HG02623 (cell line): Measurements from ENCODE around the gene SPOCK3.

Experiments used
- ATAC-seq: cut with Tn5 transposase; IDR thresholded peaks from one replicate; pipeline ENCODE4 v1.9.1; 2021; ENCODE audit warnings: moderate library complexity; ENCODE audit not compliant: unreplicated experiment

The SPOCK3 gene

GRCh38 chr4:167041524-167041923 lies 192.8 kb downstream of the SPOCK3 start:
- no peak for ATAC-seq

DNA sequence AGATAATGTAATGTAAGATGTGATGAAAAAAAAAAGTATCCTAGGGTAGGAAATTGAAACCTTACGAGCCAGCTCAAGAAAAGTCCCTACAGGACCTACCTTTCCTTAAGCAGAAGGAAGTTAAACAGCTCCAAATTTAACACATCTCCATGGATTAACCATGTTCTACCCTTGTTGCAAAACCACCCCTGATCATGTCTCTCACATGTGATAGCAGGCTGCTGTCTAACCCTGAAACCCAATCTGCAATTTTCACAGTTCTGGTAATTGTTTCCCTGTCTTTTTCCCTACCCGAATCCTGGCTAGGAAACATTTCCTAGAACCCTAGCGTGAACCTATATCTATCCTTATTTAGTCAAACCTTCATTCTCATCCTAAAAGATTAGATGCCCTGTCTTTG lies 198.9 kb downstream of the SPOCK3 start:
- no peak for ATAC-seq

DNA sequence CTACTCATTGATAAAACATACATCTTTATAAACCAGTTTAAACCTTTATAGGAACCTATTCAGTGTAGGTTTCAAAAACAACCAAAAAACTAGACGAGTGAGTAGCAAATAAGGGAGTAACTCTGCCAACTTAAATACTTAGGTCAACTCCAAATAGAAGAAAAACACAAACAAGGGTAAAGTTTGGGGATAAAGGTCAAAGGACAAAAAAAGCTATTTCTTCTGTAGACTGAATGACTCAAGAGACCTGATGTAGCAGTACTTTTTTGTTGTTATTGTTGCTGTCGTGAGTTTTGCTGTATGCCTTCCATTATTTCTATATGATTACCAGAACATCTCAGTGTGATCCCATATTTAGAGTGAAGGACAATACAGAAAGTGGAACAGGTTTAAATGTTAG lies 199.3 kb downstream of the SPOCK3 start:
- no peak for ATAC-seq

DNA sequence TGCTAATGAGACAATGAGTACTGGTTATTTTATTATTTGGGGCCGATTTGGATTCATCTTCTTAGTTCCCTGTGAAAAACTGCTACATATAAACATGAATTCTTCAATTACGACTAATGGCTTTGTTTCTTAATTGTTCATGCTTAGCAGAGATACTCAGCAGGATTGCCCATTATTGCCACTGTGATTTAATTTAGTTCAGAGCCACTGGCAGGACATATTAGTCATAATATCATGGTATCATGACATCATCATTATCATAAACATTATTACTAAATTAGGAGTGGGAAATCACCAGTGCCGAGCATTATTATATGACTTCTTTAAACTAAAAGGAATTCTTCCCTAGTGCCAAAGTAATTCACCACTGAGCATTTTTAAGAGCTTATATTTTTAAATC lies 201.4 kb downstream of the SPOCK3 start:
- ATAC-seq: no peak

- ATAC-seq: no peak
These were observed 202.6 kb downstream of the SPOCK3 start for GRCh38 chr4:167031534-167032156.

DNA sequence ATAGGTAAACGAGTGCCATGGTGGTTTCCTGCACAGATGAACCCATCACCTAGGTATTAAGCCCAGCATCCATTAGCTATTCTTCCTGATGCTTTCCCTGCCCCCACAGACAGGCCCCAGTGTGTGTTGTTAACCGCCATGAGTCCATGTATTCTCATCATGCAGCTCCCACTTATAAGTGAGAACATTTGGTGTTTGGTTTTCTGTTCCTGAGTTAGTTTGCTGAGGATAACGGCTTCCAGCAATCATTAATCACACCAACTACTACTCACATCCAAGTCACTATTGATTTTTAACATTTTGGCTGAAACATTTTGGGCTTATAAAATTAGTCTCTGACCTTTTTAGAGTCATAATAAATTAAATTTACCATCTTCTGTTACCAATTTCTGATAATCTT lies 205.3 kb downstream of the SPOCK3 start:
- no peak for ATAC-seq

- no peak for ATAC-seq
These were observed 208.6 kb downstream of the SPOCK3 start for GRCh38 chr4:167025670-167026069.

- no peak for ATAC-seq
These were observed 210.8 kb downstream of the SPOCK3 start for GRCh38 chr4:167023364-167023925.

DNA sequence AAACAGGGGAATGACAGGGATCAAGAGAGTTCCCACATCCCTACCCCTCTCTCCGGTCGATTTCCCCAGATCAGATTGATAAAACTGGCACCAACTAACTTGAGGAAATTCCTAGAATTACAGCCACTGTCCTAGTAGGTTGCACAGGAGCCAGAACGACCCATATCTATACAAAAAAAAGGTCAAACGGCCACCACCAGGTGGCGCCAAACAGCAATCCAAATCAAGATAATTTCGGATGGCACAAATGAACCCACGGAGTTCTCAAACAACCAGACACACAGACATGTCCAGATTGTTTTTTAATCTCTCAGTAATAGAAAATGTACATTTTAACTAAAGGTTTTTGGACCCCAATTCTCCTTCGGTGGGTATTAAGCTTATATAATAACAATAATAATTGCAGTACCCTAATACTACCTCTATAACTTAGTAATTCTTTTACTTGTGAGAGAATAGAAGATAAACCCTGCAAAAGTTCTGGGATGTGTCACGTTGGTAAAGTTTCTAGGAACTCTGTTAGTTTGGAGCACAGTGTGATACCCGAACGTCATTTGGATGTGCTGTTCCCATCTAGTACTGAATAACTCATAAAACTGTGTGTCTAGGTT lies 212.6 kb downstream of the SPOCK3 start:
- peak; percentile 71 for ATAC-seq

DNA sequence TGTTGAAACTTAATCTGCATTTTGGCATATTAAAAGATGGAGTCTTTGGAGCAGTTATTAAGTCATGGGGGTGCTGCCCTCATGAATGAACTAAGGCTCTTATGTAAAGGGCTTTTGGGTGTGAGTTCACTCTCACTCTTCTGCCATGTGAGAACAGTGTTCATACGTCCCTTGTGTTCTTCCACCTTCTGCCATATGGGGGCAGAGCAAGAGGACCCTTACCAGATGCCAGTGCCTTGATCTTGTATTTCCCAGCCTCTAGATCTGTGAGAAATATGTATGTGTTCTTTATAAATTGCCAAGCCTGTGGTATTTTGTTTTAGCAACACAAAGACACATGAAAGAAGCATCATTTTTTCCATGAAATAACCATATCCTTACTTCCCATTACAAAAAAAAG lies 213.9 kb downstream of the SPOCK3 start:
- peak; percentile 41 for ATAC-seq

DNA sequence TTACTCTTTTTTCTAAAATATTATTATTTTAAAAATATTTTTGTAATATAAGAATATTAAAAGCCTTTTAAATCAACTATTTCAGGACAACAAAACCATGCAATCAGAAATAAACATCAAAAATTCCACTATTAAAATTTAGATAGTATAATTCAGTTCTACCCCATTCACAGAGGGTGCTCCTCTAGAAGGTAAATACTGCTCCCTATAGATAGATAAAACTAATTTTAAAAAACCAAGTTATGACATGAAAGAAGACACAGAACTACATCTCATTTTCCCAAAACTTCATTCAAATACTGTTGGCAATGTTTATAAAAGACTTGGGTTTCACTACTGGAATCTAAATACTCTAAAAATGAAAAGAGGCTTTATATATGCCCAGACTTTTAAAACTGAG lies 219.3 kb downstream of the SPOCK3 start:
- no peak for ATAC-seq

DNA sequence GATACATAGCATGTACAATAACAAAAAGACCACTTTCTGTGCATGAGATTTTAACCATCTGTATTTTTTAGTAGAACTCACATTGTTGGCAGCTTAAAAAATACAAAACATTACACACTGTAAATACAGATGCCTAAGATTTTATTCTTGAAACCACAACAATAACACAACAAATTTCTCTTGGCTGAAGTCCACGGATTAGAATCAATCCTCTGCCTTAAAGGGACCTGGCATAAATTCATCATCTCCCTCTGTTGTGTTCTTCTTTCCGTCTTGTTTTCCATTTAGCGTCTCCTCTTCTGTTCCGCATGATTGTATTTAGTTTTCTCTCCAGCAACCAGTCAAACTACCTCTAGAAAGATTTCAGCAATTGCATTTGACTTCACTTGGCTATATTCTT lies 231.0 kb downstream of the SPOCK3 start:
- no peak for ATAC-seq

GRCh38 chr4:167000141-167000852 lies 234.0 kb downstream of the SPOCK3 start:
- ATAC-seq: no peak

DNA sequence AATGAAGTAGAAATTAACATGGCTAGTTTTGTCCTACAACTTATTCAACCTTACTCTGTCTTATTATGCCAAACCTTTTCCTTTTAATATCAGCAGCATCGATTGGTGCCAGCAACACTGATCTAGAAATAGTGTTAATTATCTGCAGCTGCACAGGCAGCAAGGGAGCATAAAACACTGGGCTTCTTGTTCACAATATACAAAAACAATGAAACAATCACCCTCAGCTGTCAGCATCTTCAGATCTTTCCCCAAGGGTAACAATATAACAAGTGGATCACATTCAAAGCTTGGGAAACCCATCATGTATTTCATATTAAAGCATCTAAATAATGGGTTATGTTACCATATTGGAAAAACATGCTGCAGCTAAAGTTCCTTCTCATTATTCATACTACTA lies 238.1 kb downstream of the SPOCK3 start:
- no peak for ATAC-seq

DNA sequence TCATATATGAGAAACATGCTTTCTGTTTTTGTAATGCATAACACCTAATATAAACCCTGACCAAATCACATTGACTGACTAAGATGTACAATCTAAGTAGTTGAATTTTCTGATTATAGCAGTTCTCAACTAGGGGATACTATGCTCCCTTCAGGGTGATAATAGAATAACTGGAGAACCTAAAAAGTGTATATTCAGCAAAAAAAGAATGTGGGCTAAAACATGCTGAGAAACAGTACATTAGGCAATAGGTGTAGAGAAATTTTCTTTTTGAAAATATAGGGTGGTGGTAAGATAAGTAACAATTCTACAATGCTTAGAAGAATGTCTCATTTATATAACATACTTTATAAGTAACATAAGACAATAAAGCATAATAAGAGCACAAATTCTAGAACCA lies 239.6 kb downstream of the SPOCK3 start:
- no peak for ATAC-seq

GRCh38 chr4:166991006-166991561 lies 243.2 kb downstream of the SPOCK3 start:
- no peak for ATAC-seq

GRCh38 chr4:166989886-166990285 lies 244.4 kb downstream of the SPOCK3 start:
- ATAC-seq: no peak

DNA sequence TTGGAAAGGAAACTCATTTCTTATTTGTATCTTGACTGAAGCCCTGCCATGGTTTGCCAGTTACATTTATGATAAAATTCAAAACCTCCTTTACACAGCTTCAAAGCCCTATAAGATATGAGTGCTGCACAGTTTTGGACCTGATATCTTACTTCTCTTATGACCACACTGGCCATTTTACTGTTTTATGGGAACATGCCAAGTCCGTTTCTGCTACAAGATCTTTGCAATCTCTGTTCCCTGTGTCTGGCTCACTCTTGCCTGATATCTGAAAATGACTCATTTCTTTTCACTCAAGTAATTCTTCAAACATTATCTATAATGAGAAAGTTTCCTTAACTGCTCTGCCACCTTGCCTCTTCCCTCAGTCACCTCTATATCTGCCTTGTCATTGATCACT lies 247.3 kb downstream of the SPOCK3 start:
- ATAC-seq: no peak

GRCh38 chr4:166981847-166982246 lies 252.4 kb downstream of the SPOCK3 start:
- ATAC-seq: no peak

DNA sequence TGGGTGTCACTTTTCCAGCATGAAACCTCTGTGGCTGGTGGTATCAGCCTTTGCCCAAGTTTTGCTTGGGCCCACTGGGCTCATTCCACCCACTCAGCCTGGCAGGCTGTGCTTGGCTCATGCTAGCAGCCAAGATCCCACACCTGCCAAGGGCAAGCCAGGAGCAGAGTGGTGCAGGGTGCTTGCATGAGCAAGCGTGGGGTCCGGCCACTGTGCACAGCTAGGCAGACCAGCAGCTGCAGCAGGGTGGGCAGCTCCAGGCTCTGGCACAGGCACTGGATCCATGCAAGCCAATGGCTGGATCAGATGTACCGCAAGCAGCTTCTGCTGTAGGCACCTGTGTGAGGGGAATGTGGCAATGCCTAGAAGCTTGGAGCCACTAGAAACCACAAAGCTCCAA lies 253.9 kb downstream of the SPOCK3 start:
- ATAC-seq: no peak

GRCh38 chr4:166977596-166977995 lies 256.7 kb downstream of the SPOCK3 start:
- no peak for ATAC-seq

GRCh38 chr4:166972071-166972470 lies 262.2 kb downstream of the SPOCK3 start:
- ATAC-seq: no peak
